Lower lobe of right lung (tissue), 2 donors: ENCODE data around the gene CXADR. TPM values are rescaled to one million over a fixed set of nuclear protein-coding genes. Genes with fewer than 3 reads are reported as not detected.
"Not testable (repeated sequence)": the region's sequence is repeated elsewhere in the genome, so short reads cannot be mapped to it uniquely, and the experiment has no call there.

Source experiments
- ATAC-seq, 2 donors: fragments of 200-7000 bp; cut with Tn5 transposase; one replicate each; pipeline ENCODE4 v1.9.1; 2020 to 2022; ENCODE audit warnings: mild to moderate bottlenecking in 2 of 2, moderate library complexity in 2 of 2
- DNase-seq: peaks from one replicate; pipeline ENCODE4 v3.0.0-alpha.2; 2020
- H3K27ac ChIP-seq: fragments of 200-600 bp; one replicate; pipeline ENCODE4 v1.8.0; 2022
- H3K27me3 ChIP-seq: fragments of 200-600 bp; one replicate; pipeline ENCODE4 v1.8.0; 2022; ENCODE audit warnings: low read depth
- H3K36me3 ChIP-seq: fragments of 200-600 bp; one replicate; pipeline ENCODE4 v1.8.0; 2022; ENCODE audit warnings: mild to moderate bottlenecking
- H3K4me1 ChIP-seq: fragments of 200-600 bp; one replicate; pipeline ENCODE4 v1.8.0; 2022
- H3K4me3 ChIP-seq: fragments of 200-600 bp; one replicate; pipeline ENCODE4 v1.8.0; 2022; ENCODE audit warnings: mild to moderate bottlenecking
- H3K9me3 ChIP-seq: fragments of 200-600 bp; one replicate; pipeline ENCODE4 v1.8.0; 2022
- CTCF ChIP-seq: fragments of 200-600 bp; IDR thresholded peaks from one replicate; pipeline ENCODE4 v1.8.0; 2022; ENCODE audit warnings: antibody characterized with exemption, mild to moderate bottlenecking
- intact Hi-C: fragments of 100-400 bp; cut with DNase I; formaldehyde crosslinking; loops from one replicate; pipeline ENCODE4 v1.11.0; 2022
- total RNA-seq: library from RNA; stranded (reverse); fragmentation: NEBNext Ultra II Directional; extraction: Animal tissue kit (Norgen Biotek cat#: 25700); gene quantifications from one replicate; pipeline ENCODE4 v1.2.1, GENCODE V29; 2021
- donor health status: DM: no; HTN: yes; CAD: no; lungs with severe emphysema.

CXADR gene
- total RNA-seq, 1 donor from 2014 or later: 26.6 TPM

GRCh38 chr21:17495680-17496079 is 17.2 kb upstream of the CXADR start:
- intact Hi-C loops: no loop called here
- H3K4me3 ChIP-seq: no peak overlapping the region
- no peaks in the 10 kb centered on the region for H3K36me3 ChIP-seq
- no peak overlapping the region for H3K27ac ChIP-seq
- no peaks in the 10 kb centered on the region for H3K27me3 ChIP-seq
- TF ChIP-seq CTCF: no peak
- no peak for ATAC-seq
- H3K4me1 ChIP-seq: peaks cover 13% of the 10 kb centered on the region
- DNase-seq: no peak
- H3K9me3 ChIP-seq: no peaks in the 10 kb centered on the region

- Histone ChIP-seq H3K4me3 (no peak overlapping the region), H3K9me3 (no peaks in the 10 kb centered on the region), H3K27ac (no peak overlapping the region), H3K36me3 (no peaks in the 10 kb centered on the region), H3K4me1 (peaks cover 6% of the 10 kb centered on the region), H3K27me3 (no peaks in the 10 kb centered on the region)
- no peak for TF ChIP-seq CTCF
- DNase-seq (no peak), ATAC-seq (no peak)
- intact Hi-C loops: no loop called here
These were observed 15.5 kb upstream of the CXADR start for GRCh38 chr21:17497316-17497715.

- Histone ChIP-seq H3K36me3 (no peaks in the 10 kb centered on the region), H3K4me1 (no peaks in the 10 kb centered on the region), H3K27ac (no peak overlapping the region), H3K4me3 (no peak overlapping the region), H3K27me3 (no peaks in the 10 kb centered on the region), H3K9me3 (no peaks in the 10 kb centered on the region)
- DNase-seq (no peak), ATAC-seq (no peak)
- TF ChIP-seq CTCF: no peak
- intact Hi-C loops: no loop called here
These were observed 14.3 kb upstream of the CXADR start for GRCh38 chr21:17498586-17498985.

GRCh38 chr21:17501107-17502006 is 11.5 kb upstream of the CXADR start:
- no peaks in the 10 kb centered on the region for H3K27me3 ChIP-seq
- H3K9me3 ChIP-seq: no peaks in the 10 kb centered on the region
- no peak for DNase-seq
- H3K4me3 ChIP-seq: no peak overlapping the region
- H3K27ac ChIP-seq: no peak overlapping the region
- TF ChIP-seq CTCF: no peak
- no peaks in the 10 kb centered on the region for H3K36me3 ChIP-seq
- ATAC-seq: no peak
- H3K4me1 ChIP-seq: no peaks in the 10 kb centered on the region
- intact Hi-C loops: no loop called here

- H3K36me3 ChIP-seq, H3K27ac ChIP-seq, intact Hi-C loops, H3K4me1 ChIP-seq, H3K9me3 ChIP-seq, ATAC-seq, H3K27me3 ChIP-seq, H3K4me3 ChIP-seq, DNase-seq: not testable (repeated sequence)
These were observed 9.9 kb upstream of the CXADR start for GRCh38 chr21:17502985-17503384.

GRCh38 chr21:17506951-17507350 is 5.9 kb upstream of the CXADR start:
- no peak for TF ChIP-seq CTCF

More at GRCh38 chr21:17506951-17507350, 5.9 kb upstream of the CXADR start:
- no peak for ATAC-seq
- no peaks in the 10 kb centered on the region for H3K9me3 ChIP-seq
- peaks cover 3% of the 10 kb centered on the region for H3K4me1 ChIP-seq
- H3K4me3 ChIP-seq: no peak overlapping the region
- no peaks in the 10 kb centered on the region for H3K36me3 ChIP-seq
- peaks cover 8% of the 10 kb centered on the region for H3K27me3 ChIP-seq
- DNase-seq: no peak
- intact Hi-C loops: no loop called here
- no peak overlapping the region for H3K27ac ChIP-seq
